ENCODE data around the gene PIERCE2.

DNA sequence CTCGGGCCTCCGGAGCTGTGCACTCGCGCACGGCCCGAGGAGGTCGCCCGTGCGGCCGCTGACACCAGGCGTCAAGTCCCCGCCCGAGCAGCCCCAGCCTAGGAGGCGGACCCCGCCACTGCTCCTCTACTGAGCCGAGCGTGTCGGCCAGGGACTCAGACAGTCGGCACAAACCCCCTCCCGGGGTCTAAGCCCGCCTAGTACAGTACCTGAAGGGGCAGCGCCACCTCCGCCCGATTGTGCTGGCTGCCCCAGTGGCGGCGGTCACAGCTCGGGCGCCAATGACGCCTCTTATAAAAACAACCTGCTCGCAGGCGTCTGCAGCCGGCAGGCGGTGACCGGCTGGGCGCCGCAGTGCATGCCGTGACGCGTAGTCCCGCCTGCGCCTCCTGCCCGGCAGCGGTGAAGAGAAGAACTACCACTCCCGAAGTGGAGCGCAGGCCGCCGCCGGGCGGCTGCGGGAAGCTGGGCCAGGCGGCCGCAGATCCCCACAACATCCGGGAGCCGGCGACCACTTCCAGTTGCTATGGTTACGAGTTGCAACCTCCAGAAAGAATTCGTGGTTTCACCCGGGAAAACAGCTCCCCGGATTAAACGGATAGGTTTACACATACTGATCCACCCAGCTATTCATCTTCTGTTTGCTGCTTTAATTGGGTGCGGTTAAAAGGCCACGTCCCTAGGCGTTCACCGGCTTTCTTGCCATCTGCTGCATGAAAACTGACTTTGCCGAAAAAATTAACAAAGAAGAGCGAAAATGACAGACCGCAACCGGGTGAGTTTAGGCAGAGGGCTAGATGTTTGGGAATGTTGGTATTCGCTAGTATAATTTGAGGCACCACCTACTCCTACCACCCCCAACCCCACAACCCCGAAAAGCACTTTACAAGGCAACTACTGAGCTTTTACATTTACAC, at the start of gene PIERCE2, which contains the start of gene CCPG1:
- TF ChIP-seq, protein P1, sequence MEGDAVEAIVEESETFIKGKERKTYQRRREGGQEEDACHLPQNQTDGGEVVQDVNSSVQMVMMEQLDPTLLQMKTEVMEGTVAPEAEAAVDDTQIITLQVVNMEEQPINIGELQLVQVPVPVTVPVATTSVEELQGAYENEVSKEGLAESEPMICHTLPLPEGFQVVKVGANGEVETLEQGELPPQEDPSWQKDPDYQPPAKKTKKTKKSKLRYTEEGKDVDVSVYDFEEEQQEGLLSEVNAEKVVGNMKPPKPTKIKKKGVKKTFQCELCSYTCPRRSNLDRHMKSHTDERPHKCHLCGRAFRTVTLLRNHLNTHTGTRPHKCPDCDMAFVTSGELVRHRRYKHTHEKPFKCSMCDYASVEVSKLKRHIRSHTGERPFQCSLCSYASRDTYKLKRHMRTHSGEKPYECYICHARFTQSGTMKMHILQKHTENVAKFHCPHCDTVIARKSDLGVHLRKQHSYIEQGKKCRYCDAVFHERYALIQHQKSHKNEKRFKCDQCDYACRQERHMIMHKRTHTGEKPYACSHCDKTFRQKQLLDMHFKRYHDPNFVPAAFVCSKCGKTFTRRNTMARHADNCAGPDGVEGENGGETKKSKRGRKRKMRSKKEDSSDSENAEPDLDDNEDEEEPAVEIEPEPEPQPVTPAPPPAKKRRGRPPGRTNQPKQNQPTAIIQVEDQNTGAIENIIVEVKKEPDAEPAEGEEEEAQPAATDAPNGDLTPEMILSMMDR (IDR thresholded peaks at IDR 0.05) = peak; percentile 86 to 95 (median 92)
- TF ChIP-seq POLR2A (IDR thresholded peaks at IDR 0.05) (peak; percentile 81 to 82), POLR2AphosphoS5 (IDR thresholded peaks at IDR 0.05) (peak; percentile 84), EP300 (IDR thresholded peaks at IDR 0.05) (no peak)

Data from gastroesophageal sphincter (tissue), 3 donors.